ENCODE results near the gene ZC3H14. TPM values are rescaled to one million over a fixed set of nuclear protein-coding genes. Genes with fewer than 3 reads are reported as not detected.
A peak's percentile ranks its signal among the peaks of the same experiment; 100 is the strongest.

Gene ZC3H14
- 51.4 TPM for polyA plus RNA-seq (2012; ENCODE audit: insufficient read length, low read depth)

- TF ChIP-seq FOXP2 (optimal IDR thresholded peaks at IDR 0.05; ENCODE audit: borderline replicate concordance, extremely low read depth, extremely low read length, insufficient read depth), result peak; percentile 20
- TF ChIP-seq SIN3A (IDR thresholded peaks at IDR 0.05; ENCODE audit: borderline replicate concordance, insufficient read depth, low read length), result no peak
- TF ChIP-seq POLR2AphosphoS5 (IDR thresholded peaks at IDR 0.05; ENCODE audit: low read depth, low read length), result peak; percentile 58; the same call in 1 of the 2 replicates
- 0 out of 2 replicates have a peak, but pooled peaks have one; percentile 11 for TF ChIP-seq TAF1 (IDR thresholded peaks at IDR 0.05; ENCODE audit: borderline replicate concordance, insufficient read depth, low read length)
- TF ChIP-seq REST (IDR thresholded peaks at IDR 0.05; ENCODE audit: insufficient read depth in 1 of 2, low read depth in 2 of 2, low read length in 2 of 2), result no peak
Measured at GRCh38 chr14:88562831-88563686, at the start of gene ZC3H14. Gene ZC3H14 (plus strand): TSS chr14:88563037. CDS start chr14:88563134, 97 bp downstream.

- TF ChIP-seq FOXP2 (optimal IDR thresholded peaks at IDR 0.05; ENCODE audit: borderline replicate concordance, extremely low read depth, extremely low read length, insufficient read depth) (no peak), POLR2AphosphoS5 (IDR thresholded peaks at IDR 0.05; ENCODE audit: low read depth, low read length) (no peak), SIN3A (IDR thresholded peaks at IDR 0.05; ENCODE audit: borderline replicate concordance, insufficient read depth, low read length) (no peak)
Measured at GRCh38 chr14:88515499-88516221, 47.2 kb upstream of the ZC3H14 start.

- no peak for TF ChIP-seq SIN3A (IDR thresholded peaks at IDR 0.05; ENCODE audit: borderline replicate concordance, insufficient read depth, low read length)
- no peak for TF ChIP-seq REST (IDR thresholded peaks at IDR 0.05; ENCODE audit: insufficient read depth in 1 of 2, low read depth in 2 of 2, low read length in 2 of 2)
- no peak for TF ChIP-seq FOXP2 (optimal IDR thresholded peaks at IDR 0.05; ENCODE audit: borderline replicate concordance, extremely low read depth, extremely low read length, insufficient read depth)
- TF ChIP-seq TAF1 (IDR thresholded peaks at IDR 0.05; ENCODE audit: borderline replicate concordance, insufficient read depth, low read length), result no peak
- no peak for TF ChIP-seq POLR2AphosphoS5 (IDR thresholded peaks at IDR 0.05; ENCODE audit: low read depth, low read length)
Measured at GRCh38 chr14:88516861-88517357, 45.9 kb upstream of the ZC3H14 start.

- no peak for TF ChIP-seq FOXP2 (optimal IDR thresholded peaks at IDR 0.05; ENCODE audit: borderline replicate concordance, extremely low read depth, extremely low read length, insufficient read depth)
- TF ChIP-seq POLR2AphosphoS5 (IDR thresholded peaks at IDR 0.05; ENCODE audit: low read depth, low read length), result no peak
- TF ChIP-seq SIN3A (IDR thresholded peaks at IDR 0.05; ENCODE audit: borderline replicate concordance, insufficient read depth, low read length), result no peak
- TF ChIP-seq REST (IDR thresholded peaks at IDR 0.05; ENCODE audit: insufficient read depth in 1 of 2, low read depth in 2 of 2, low read length in 2 of 2), result no peak
- TF ChIP-seq TAF1 (IDR thresholded peaks at IDR 0.05; ENCODE audit: borderline replicate concordance, insufficient read depth, low read length), result no peak
Measured at GRCh38 chr14:88518592-88519512, 44.0 kb upstream of the ZC3H14 start.
